IPS DF 4.7 (cell line): ENCODE measurements around the gene ACTL7A.
"Not testable (repeated sequence)": the region's sequence is repeated elsewhere in the genome, so short reads cannot be mapped to it uniquely, and the experiment has no call there.

Experiments
- DNase-seq: peaks from one replicate; pipeline ENCODE4 v3.0.0-alpha.2; 2013; ENCODE audit warnings: low spot score; ENCODE audit errors: extremely low read depth

Gene ACTL7A, protein sequence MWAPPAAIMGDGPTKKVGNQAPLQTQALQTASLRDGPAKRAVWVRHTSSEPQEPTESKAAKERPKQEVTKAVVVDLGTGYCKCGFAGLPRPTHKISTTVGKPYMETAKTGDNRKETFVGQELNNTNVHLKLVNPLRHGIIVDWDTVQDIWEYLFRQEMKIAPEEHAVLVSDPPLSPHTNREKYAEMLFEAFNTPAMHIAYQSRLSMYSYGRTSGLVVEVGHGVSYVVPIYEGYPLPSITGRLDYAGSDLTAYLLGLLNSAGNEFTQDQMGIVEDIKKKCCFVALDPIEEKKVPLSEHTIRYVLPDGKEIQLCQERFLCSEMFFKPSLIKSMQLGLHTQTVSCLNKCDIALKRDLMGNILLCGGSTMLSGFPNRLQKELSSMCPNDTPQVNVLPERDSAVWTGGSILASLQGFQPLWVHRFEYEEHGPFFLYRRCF

DNA sequence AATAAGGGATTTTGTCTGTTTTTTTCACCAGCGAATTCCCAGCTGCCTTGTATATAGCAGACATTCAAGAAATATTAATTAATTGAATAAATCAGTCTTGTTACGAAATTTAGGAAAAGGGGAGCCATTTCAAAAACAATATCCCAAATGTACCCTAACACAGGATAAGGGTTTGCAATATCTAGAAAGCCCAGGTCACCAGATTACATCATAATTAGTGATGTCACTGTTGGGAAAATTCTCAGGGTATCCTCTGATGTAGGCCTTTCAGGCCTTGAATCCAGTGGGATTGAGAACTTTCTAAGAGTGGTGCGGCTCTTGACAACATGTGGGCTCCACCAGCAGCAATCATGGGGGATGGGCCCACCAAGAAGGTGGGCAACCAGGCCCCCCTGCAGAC is at the start of gene ACTL7A:
Gene ACTL7A, plus strand, starts transcription at position 270 of the 400 bp plus-strand sequence. Its CDS starts 57 bp downstream, at position 327.
- DNase-seq, result no peak

DNA sequence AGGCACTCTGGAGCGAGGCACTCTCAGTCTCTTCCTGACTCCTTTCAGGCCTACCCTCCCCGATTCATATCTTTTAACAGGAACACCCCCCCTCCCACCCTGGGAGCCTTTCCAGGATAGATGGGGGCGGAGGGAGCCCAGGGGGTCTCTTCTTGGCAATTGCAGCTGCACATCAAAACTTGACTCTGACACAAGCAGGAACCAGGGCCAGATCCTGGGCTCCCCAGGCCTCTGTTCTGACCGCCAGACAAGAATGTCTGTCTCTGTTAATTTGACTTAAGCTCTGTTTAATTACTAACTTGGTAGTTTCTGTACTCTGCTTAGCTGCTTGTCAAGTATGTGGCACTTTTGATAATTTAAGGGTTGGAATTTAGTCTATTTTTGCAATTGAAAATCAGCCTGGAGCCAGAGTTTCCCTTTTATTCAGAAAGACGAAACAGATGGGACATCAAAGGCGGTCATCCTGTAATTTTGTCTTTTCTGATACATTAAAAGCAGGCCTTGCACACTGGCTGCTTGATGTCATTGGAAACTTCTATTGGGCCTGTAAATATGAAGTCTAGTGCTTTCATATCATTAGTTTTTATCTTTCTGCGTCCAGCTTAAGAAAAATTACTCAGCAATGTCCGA is 49.6 kb upstream of the ACTL7A start:
- no peak for DNase-seq

DNA sequence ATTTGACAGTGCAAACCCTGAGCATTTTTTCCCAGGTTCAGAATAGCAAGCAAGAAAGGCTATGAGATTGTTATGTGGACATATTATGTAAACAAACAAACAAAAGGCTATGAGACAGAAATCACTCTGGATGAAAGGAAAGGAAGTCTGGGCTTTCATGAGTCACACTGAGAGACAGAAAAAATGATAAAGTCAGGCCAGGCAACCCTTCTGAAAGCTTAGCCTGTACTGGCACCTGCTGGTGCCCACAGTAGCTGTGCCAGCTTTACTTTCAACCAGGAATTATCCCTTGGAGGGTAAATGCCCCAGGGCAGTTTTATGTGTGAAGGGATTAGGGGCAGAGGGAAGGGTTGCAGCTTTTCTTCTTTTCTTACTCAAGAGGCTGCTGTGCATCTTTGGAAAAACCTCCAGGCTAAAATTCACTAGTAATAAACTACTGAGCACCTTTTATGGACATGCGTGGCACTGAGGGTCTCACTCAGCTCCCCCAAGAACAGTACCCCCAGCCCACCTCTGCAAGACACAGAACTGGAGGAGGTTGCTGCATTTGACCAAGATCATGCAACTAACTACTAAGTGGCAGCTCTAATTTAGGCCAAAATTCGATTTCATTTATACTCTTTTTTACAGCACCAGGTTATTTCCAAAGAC is 48.0 kb upstream of the ACTL7A start:
- no peak for DNase-seq

DNA sequence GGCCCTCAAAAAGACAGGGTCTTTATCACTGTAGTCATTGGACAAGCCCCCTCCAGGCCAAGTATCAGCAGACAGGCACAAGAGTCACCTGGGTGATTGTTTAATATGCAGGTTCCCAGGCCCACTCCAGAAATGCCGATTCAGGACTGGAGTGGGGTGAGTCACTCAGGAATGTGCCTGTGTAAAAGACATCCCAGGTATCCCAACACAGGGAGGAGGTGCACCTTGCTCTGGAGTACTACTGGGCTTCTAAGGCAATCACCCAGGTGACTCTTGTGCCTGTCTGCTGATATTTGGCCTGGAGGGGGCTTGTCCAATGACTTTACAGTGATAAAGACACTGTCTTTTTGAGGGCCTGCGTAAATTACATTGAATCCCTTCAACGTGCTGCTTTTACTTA is 46.9 kb upstream of the ACTL7A start:
- no peak for DNase-seq

DNA sequence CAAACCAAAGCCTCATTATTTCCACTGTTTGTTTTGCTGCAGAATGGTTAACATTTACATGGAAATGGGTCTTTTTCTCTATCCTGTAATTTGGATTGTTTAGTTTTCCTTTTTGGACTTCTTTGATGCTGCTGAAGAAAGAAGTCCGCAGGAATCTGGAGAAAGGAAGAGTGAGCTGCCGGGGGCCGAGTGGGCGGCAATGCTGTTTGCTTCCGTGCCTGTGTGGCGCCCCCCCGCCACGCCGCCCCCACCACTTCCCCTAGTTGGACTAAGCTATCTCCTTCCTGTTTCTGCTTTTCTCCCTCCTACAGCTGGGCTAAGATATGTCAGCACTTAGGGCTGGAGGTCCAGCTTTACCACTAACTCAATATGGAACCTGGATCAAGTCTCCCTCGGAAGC is 46.0 kb upstream of the ACTL7A start:
- DNase-seq, result no peak

DNA sequence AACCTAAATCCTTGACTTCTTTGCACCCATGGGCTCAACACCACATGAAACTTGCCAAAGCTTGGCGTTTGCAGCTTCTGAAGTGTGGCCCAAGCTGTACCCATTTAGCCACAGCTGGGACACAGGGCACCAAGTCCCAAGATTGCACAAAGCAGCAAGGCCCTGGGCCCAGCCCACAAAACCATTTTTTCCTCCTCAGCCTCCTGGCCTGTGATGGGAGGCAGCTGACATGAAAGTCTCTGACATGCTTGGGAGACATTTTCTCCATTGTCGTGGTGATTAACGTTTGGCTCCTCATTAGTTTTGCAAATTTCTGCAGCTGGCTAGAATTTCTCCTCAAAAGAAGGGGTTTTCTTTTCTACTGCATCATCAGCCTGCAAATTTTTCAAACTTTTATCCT is 38.2 kb upstream of the ACTL7A start:
- DNase-seq, result no peak

DNA sequence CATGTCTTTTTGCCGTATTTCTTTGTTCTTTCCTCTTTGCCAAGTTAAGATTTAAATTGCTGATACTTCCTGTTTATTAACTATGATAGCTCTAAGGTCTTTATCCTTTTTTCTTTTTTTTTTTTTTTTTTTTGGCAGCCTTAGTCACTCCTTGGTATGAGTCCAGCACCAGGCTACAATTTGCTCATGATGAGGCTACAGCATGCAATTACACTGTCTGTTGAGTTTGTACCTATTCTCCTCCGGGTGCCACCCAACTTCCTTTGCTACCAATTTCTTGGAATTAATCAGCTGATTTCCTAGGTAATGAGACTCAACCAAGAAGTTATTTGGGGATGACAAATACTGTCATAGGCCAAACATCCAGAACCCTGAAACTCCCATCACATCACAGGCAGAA is 31.8 kb upstream of the ACTL7A start:
- no peak for DNase-seq

DNA sequence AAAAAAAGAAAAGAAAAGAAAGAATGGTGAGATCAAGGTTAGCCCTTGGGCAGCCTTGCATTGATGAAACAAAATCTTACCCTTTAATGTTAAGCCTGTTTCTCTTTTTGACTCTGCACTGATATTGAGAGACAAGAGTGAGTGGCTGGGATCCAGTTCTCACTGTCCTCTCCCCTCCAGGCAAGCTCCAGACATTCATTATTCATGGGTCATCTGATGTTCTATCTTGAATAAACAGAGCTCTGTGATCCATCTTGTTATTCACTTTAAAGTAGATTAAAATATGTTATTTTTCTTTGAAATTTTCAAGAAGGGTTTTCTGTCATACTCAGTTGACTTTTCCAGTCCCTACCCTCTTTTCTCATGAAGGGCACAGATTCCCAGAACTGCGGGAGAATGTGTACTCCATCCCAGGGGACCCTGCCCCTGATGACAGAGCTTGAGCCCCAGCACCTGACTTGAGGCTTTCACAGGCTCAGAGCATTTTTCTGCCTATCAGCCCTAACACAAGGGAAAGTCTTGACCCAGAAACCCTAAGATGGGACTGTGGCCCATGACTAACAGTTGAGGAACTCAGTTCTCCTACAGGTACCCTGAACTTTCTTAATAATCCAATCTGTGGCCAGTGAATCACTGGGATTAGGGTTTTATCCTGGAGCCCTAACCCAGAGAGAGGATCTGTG is 30.4 kb upstream of the ACTL7A start:
- no peak for DNase-seq

DNA sequence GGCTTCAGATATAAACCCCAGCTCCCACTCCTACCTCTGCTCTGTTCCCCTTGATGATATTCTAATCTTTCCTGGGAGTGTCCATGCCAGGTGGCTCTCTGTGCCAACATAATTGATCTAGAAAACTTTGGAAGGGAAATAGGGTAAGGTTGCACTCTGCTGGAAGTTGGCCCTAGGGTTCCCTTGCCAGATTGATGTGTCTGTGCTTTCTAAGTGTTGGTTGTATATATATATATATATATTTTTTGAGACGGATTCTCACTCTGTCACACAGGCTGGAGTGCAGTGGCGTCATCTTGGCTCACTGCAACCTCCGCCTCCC is 29.9 kb upstream of the ACTL7A start:
- DNase-seq, result no peak

DNA sequence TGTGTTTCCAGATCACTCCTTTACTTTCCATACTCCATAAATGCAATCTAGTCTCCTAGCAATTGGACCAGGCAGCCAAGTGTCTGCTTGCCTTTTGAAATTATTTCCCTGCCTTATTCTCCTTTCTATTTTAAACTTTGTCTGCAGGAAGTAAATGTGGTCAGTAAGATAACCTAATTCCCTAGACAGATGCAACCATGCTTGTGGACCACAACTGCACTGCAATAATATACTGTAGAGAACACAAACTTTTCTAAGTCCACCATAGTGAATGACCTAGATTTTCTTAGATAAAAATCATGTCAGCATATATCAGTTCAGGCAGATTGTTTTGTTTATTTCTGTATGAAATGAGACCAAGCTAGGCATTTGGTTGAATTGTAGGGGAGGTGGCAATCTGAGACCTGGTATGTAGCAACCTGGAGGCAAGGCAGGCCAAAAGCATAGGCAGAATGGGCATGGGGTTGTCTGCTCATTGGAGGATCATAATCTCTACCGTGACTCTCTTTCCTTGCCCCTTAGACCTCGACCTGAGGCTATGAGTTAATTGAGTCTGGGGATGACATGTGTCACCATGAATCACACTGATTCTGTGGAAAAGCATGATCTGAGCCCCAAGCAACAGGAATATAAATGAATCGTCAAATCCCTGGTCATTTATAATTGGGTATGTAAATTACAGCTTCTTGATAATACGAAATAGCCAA is 27.0 kb upstream of the ACTL7A start:
- DNase-seq, result no peak

DNA sequence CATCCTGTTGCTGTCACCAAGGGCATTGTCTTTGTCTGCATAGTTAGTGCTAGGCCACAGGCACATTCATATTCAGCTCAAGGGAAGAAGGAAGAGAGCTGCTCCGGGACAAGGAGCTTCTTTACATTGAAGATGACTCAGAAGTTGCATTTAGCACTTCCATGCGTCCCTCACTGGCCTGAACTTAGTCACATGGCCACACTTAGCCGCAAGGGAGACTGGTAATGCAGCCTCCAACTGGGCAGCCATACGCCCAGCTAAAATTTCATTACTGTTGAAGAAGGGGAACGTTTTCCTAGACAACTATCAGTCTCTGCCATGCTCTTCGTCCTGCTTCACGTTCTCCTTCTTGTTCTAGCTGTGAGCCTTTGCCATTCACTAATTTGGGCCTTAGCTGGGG is 26.2 kb upstream of the ACTL7A start:
- DNase-seq, result no peak

DNA sequence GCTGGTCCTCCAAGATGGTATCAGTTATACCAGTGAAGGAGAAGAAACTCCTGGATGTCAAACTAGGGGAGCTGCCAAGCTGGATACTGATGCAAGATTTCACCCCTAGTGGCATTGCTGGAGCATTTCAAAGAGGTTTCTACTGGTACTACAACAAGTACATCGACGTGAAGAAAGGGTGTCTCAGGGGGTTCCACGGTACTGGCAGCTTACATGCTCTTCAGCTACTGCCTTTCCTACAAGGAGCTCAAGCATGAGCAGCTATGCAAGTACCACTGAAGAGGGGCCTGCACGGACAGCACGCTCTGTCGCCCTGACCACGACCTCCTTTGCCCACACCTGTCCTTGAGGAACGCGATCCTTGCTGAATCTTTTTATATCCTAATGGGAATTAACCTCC is 25.7 kb upstream of the ACTL7A start:
- no peak for DNase-seq

DNA sequence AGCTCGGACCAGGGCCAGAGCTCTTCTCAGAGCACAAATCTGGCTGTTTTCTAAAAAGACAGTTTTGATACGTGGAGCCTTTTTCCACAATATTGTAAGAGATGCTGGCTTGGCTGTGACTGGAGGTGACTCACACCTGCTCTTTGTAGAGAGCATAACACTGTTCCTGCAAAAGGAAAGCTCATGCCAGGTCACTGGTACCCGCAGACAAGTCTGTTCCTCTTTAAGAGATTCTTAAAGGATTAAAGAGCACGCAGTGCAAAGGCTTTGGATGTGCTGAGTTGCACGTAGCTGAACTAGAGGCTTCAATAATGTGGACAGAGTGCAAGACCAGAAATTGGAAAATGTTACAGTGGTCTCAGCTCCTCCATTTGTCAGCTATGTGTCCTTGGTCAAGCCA is 25.3 kb upstream of the ACTL7A start:
- no peak for DNase-seq

DNA sequence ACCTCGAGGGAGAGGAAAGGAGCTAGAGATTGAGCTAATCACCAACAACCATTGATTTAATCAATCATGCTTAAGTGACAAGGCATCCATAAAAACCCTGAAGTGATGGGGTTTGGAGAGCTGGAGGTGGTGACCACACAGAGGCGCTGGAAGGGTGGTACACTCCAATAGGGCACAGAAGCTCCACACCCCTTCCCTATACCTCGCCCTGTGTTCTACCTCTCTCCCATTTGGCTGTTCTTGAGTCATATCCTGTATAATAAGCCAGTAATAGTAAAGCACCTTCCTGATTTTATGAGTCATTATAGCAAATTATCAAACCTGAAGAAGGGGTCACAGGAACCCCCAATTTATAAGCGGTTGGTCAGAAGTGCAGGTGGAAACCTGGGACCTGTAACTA is 24.5 kb upstream of the ACTL7A start:
- DNase-seq, result no peak

DNA sequence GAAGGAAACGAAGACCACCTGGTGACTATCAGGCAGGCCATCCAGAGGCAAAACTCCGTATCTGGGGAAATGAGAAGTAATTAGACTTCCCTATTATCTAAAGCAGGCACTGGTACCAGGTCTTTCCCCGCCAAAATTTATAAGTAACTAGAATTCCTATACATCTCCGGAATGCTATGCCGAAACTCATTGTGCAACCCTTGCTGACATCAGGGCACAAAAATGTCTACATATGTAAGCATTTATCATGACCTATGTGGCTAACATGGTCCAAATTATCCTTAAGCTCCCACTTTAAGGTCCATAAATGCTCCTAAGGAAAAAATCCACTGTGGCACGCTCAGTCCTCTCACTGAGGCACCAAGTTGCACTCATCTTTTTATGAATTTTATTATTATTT is 24.0 kb upstream of the ACTL7A start:
- DNase-seq, result no peak

DNA sequence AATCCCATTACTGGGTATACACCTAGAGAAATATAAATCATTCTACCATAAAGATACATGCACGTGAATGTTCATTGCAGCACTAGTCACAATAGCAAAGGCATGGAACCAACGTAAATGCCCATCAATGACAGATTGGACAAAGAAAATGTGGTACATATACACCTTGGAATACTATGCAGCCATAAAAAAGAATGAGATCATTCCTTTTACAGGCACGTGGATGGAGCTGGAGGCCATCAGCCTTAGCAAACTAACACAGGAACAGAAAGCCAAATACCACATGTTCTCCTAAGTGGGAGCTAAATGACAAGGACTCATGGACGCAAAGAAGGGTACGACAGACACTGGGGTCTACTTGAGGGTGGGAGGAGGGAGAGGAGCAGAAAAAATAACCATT is 22.5 kb upstream of the ACTL7A start:
- not testable (repeated sequence) for DNase-seq

DNA sequence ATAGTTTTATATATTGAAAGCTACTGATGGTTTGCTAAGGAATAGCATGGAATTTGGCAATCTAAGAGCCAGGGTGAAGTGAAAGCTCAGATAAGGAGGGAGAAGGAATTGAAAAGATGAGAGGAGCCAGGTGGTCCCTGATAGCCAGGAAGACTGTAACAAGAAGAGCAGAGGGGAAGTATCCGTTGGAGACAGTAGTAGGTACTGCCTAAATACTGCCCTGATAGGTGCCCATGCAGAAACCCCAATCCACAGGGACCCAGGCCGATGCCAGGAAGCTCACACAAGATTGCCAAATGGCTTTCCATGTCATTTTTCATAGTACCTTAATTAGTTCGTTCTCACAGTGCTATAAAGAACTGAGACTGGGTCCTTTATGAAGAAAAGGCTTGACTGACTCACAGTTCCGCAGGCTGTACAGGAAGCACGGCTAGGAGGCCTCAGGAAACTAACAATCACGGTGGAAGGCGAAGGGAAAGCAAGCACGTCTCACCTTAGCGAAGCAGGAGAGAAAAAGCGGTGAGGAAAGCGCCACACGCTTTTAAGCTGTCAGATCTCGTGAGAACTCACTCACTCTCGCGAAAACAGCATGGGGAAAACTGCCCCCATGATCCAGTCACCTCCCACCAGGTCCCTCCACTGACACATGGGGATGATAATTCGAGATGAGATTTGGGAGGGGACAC is 19.3 kb upstream of the ACTL7A start:
- DNase-seq, result no peak

DNA sequence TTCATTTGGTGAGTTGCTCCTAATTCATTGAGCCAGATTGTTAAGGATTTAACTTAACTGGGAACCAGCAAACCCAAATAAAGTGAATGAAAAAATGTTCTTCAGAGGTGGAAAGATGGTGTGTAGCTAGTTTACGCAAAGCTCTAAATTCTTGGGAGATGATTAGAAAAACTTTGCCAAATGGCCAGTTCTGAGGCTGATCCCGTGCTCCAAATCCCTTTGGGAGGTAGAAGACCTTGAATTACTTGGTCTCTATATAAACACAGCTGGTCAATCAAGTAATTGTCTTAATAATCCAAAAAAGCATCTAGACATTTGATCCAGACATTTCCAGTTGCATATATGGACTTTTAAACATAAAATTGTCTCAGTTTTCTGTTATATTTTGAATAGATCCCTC is 17.7 kb upstream of the ACTL7A start:
- no peak for DNase-seq

DNA sequence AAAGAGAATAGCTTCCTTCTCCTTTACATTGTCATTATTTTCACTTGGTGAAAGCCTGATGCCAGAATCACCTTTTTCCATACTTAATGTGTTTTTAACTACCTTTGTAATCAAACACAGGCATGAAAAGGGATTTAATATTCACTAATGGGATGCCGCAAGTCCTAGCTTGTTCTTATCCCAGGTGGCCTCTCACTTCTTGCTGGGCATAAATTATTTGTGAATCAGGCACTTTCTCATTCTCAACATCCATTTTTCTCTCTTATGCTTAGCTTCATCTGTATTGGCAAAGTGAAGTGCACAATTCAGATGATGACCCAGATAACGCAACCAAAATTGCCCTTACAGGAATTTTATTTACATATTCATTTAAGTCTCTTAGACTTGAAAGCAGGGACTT is 17.2 kb upstream of the ACTL7A start:
- no peak for DNase-seq

DNA sequence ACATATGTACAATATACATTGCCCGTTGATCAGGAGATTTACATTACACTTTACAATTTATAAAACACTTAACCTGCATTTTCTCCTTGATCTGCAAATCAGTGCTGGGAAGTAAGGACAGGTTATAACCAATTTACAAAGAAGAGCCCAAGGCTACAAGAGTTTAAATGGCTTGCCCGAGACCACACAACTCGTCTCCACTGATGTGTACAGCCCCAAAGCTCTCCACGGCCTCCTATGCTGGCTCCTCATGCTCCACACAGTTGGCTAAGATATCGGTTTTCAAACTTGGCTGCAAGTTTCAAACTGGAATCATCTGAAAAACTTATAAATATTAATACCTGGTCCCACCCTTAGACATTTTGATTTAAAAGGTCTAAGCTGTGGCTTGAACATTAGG is 16.6 kb upstream of the ACTL7A start:
- DNase-seq, result no peak

DNA sequence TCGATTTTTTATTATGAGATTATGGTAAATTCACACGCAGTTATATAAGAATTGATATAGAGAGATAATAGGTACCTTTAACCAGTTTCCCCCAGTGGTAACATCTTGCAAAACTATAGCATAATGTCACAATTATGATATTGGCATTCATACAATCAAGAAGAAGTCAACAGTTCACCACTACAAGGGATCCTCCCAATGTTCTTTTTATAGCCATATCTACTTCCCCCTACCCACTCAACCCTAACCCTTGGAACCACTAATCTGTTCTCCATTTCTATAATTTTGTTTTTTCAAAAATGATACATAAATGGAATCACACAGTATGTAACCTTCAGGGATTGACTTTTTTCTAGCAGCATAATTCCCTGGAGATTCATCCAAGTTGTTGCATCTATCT is 16.1 kb upstream of the ACTL7A start:
- no peak for DNase-seq
